ENCODE data around the gene FOCAD. TPM values are rescaled to one million over a fixed set of nuclear protein-coding genes. Genes with fewer than 3 reads are reported as not detected.

Gene FOCAD
- total RNA-seq, 1 experiment from 2014 or later: 17.1 TPM

GRCh38 chr9:20713172-20713571 lies 29.1 kb downstream of the FOCAD start:
- intact Hi-C loops (cut with micrococcal nuclease; ENCODE audit: unreplicated experiment): no loop called here
- no peaks in the 10 kb centered on the region for H3K27me3 ChIP-seq (ENCODE audit: insufficient read depth, low read depth)
- no peaks in the 10 kb centered on the region for H3K9me3 ChIP-seq (ENCODE audit: insufficient read depth, low read depth)
- ChIA-PET POLR2A (ENCODE audit: unreplicated experiment) (no interaction called here), CTCF (no interaction called here)
- no peaks in the 10 kb centered on the region for H3F3A ChIP-seq (ENCODE audit: insufficient read depth, low read depth)
- no peak overlapping the region for H2AFZ ChIP-seq
- no peaks in the 10 kb centered on the region for H3K4me1 ChIP-seq (replicated peaks; ENCODE audit: insufficient read depth)
- no TSS peak for BruUV-seq (replicated peaks)
- no peaks in the 10 kb centered on the region for H4K20me1 ChIP-seq (ENCODE audit: insufficient read depth)
- no peak for TF ChIP-seq EZH2 (IDR thresholded peaks at IDR 0.05; ENCODE audit: low read depth)
- TF ChIP-seq CTCF (conservative IDR thresholded peaks at IDR 0.05): no peak
- no peak overlapping the region for H3K4me3 ChIP-seq
- no peak overlapping the region for H3K4me2 ChIP-seq
- no peaks in the 10 kb centered on the region for H3K79me2 ChIP-seq (ENCODE audit: low read depth)
- H3K9me2 ChIP-seq (ENCODE audit: insufficient read depth): no peaks in the 10 kb centered on the region
- H3K36me3 ChIP-seq (ENCODE audit: low read depth): no peaks in the 10 kb centered on the region
- DNase-seq: no peak
- H3K27ac ChIP-seq: no peak overlapping the region

- no peaks in the 10 kb centered on the region for H3K9me2 ChIP-seq (ENCODE audit: insufficient read depth)
- ChIA-PET POLR2A (ENCODE audit: unreplicated experiment) (no interaction called here), CTCF (no interaction called here)
- no peak overlapping the region for H3K4me2 ChIP-seq
- H4K20me1 ChIP-seq (ENCODE audit: insufficient read depth): no peaks in the 10 kb centered on the region
- no peak overlapping the region for H2AFZ ChIP-seq
- no peaks in the 10 kb centered on the region for H3K27me3 ChIP-seq (ENCODE audit: insufficient read depth, low read depth)
- no peaks in the 10 kb centered on the region for H3K9me3 ChIP-seq (ENCODE audit: insufficient read depth, low read depth)
- no peaks in the 10 kb centered on the region for H3F3A ChIP-seq (ENCODE audit: insufficient read depth, low read depth)
- no peak for DNase-seq
- TF ChIP-seq EZH2 (IDR thresholded peaks at IDR 0.05; ENCODE audit: low read depth) (no peak), CTCF (conservative IDR thresholded peaks at IDR 0.05) (no peak)
- no TSS peak for BruUV-seq (replicated peaks)
- intact Hi-C loops (cut with micrococcal nuclease; ENCODE audit: unreplicated experiment): no loop called here
- no peaks in the 10 kb centered on the region for H3K4me1 ChIP-seq (replicated peaks; ENCODE audit: insufficient read depth)
- H3K36me3 ChIP-seq (ENCODE audit: low read depth): no peaks in the 10 kb centered on the region
- no peak overlapping the region for H3K27ac ChIP-seq
- no peaks in the 10 kb centered on the region for H3K79me2 ChIP-seq (ENCODE audit: low read depth)
- H3K4me3 ChIP-seq: no peak overlapping the region
Observed at GRCh38 chr9:20714442-20715415, 30.7 kb downstream of the FOCAD start.

- Histone ChIP-seq H2AFZ (no peak overlapping the region), H3K4me2 (no peak overlapping the region), H3K27me3 (ENCODE audit: insufficient read depth, low read depth) (no peaks in the 10 kb centered on the region), H3K4me3 (no peak overlapping the region), H3K9me3 (ENCODE audit: insufficient read depth, low read depth) (no peaks in the 10 kb centered on the region), H3K4me1 (replicated peaks; ENCODE audit: insufficient read depth) (no peaks in the 10 kb centered on the region), H4K20me1 (ENCODE audit: insufficient read depth) (no peaks in the 10 kb centered on the region), H3K9me2 (ENCODE audit: insufficient read depth) (no peaks in the 10 kb centered on the region), H3F3A (ENCODE audit: insufficient read depth, low read depth) (no peaks in the 10 kb centered on the region), H3K27ac (no peak overlapping the region), H3K79me2 (ENCODE audit: low read depth) (no peaks in the 10 kb centered on the region), H3K36me3 (ENCODE audit: low read depth) (no peaks in the 10 kb centered on the region)
- no TSS peak for BruUV-seq (replicated peaks)
- ChIA-PET CTCF (no interaction called here), POLR2A (ENCODE audit: unreplicated experiment) (no interaction called here)
- no peak for TF ChIP-seq CTCF (conservative IDR thresholded peaks at IDR 0.05)
- intact Hi-C loops (cut with micrococcal nuclease; ENCODE audit: unreplicated experiment): no loop called here
- DNase-seq: no peak
Observed at GRCh38 chr9:20722221-20722620, 38.2 kb downstream of the FOCAD start.
